SU-DHL-6 (cell line): Measurements from ENCODE around the gene FAIM2.

ENCODE experiments used
- H2AFZ ChIP-seq: fragments of 200-600 bp; sonication (generic); 2 replicates; pipeline ENCODE4 v1.6.1; 2014; ENCODE audit warnings: low read depth, mild to moderate bottlenecking, moderate library complexity, mixed read lengths, antibody characterized with exemption, low read length; ENCODE audit not compliant: severe bottlenecking
- H3F3A ChIP-seq: fragments of 200-600 bp; shearing (Covaris generic); 2 replicates; pipeline ENCODE4 v1.6.0; 2016; ENCODE audit warnings: antibody characterized with exemption, mild to moderate bottlenecking; ENCODE audit not compliant: insufficient read depth
- H3K27ac ChIP-seq: fragments of 200-600 bp; sonication (generic); 2 replicates; pipeline ENCODE4 v1.5.1; 2016; ENCODE audit warnings: low read depth, mild to moderate bottlenecking, low read length, moderate library complexity, mixed read lengths
- H3K27me3 ChIP-seq: fragments of 200-600 bp; sonication (generic), shearing (Covaris generic); 2 replicates; pipeline ENCODE4 v1.6.0; 2014; ENCODE audit warnings: mild to moderate bottlenecking, low read length
- H3K36me3 ChIP-seq: fragments of 200-600 bp; sonication (generic); 2 replicates; pipeline ENCODE4 v1.6.1; 2014; ENCODE audit warnings: mild to moderate bottlenecking, low read length, mixed read lengths
- H3K4me2 ChIP-seq: fragments of 300-600, 200-600 bp; shearing (Covaris generic), sonication (generic); 2 replicates; pipeline ENCODE4 v1.6.0; 2014; ENCODE audit warnings: low read length, low read depth, mild to moderate bottlenecking; ENCODE audit not compliant: poor library complexity, severe bottlenecking
- H3K4me3 ChIP-seq: fragments of 200-600 bp; sonication (generic); 2 replicates; pipeline ENCODE4 v1.5.1; 2014; ENCODE audit warnings: antibody characterized with exemption, low read length, mild to moderate bottlenecking, mixed read lengths; ENCODE audit not compliant: insufficient read depth, poor library complexity, severe bottlenecking
- H3K79me2 ChIP-seq: fragments of 200-600 bp; sonication (generic); 2 replicates; pipeline ENCODE4 v1.6.1; 2014; ENCODE audit warnings: mild to moderate bottlenecking, low read length, moderate library complexity; ENCODE audit not compliant: insufficient read depth
- H3K9ac ChIP-seq: fragments of 200-600 bp; sonication (generic); 2 replicates; pipeline ENCODE4 v1.7.0; 2014; ENCODE audit warnings: mild to moderate bottlenecking, low read length
- H3K9me2 ChIP-seq: fragments of 200-600 bp; sonication (generic); replicated peaks from 2 replicates; pipeline ENCODE4 v1.6.1; 2014; ENCODE audit warnings: low read length; ENCODE audit not compliant: insufficient read depth
- H3K9me3 ChIP-seq: fragments of 200-600 bp; sonication (generic); 2 replicates; pipeline ENCODE4 v1.6.1; 2014; ENCODE audit warnings: low read length, mixed read lengths; ENCODE audit not compliant: insufficient read depth
- H4K20me1 ChIP-seq: fragments of 200-600 bp; sonication (generic); 2 replicates; pipeline ENCODE4 v1.6.1; 2014; ENCODE audit warnings: low read depth, mild to moderate bottlenecking, antibody characterized with exemption, low read length, moderate library complexity, mixed read lengths
- EZH2phosphoT487 ChIP-seq: fragments of 200-600 bp; sonication (generic), shearing (Covaris generic); conservative IDR thresholded peaks from 2 replicates; pipeline ENCODE4 v1.6.1; 2018; ENCODE audit warnings: mild to moderate bottlenecking, antibody characterized with exemption, low read length, moderate library complexity, mixed read lengths
- TF ChIP-seq, protein P1 (sequence below): fragments of 200-600 bp; sonication (generic); IDR thresholded peaks from one replicate; pipeline ENCODE4 v1.5.1; 2017; ENCODE audit warnings: antibody characterized with exemption, mild to moderate bottlenecking, low read length, moderate library complexity; ENCODE audit not compliant: insufficient read depth, poor library complexity, severe bottlenecking

Gene FAIM2

DNA sequence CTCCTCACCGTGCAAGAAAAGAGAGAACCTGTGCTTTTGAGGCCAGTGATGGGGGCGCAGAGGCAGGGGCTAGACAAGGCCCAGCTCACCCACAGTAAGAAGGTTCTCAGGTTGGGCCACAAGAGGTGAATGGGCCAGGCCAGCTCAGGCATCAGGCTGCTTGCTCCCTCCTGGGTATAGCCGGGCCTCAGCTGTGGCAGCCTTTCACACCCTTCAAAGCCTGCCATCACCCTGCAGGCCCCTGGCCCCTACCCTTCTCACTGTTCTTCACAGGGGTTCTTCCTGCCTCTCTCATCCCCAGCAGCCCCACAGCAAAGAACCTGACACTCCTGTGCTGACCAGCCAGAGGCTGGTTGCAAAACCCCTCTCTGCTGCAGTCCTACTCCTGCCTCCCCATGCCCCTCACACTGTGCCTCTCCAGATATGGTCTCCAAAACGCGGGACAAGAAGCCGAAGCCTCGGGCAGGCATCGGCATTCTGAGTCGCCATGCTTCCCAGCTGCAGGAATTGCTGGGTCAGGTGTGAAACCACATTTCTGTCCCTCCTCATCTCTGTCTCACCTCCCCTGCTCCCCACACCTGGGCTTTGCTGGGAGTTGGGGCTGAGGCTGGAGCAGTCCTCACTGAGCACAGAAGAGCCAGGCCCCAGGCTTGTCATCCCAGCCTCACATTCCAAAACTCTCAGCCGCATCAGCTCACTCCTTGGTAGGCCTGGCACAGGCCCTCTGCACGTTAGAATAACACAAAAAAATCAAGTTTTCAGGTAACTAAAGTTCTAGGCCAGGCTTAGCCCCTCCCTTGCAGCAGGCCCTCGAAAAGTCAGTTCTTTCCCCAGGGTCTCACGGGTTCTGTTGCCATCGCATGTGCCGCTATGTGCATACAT is 6.9 kb upstream of the FAIM2 start:
- TF ChIP-seq, protein P1, sequence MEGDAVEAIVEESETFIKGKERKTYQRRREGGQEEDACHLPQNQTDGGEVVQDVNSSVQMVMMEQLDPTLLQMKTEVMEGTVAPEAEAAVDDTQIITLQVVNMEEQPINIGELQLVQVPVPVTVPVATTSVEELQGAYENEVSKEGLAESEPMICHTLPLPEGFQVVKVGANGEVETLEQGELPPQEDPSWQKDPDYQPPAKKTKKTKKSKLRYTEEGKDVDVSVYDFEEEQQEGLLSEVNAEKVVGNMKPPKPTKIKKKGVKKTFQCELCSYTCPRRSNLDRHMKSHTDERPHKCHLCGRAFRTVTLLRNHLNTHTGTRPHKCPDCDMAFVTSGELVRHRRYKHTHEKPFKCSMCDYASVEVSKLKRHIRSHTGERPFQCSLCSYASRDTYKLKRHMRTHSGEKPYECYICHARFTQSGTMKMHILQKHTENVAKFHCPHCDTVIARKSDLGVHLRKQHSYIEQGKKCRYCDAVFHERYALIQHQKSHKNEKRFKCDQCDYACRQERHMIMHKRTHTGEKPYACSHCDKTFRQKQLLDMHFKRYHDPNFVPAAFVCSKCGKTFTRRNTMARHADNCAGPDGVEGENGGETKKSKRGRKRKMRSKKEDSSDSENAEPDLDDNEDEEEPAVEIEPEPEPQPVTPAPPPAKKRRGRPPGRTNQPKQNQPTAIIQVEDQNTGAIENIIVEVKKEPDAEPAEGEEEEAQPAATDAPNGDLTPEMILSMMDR = no peak
- no peak for TF ChIP-seq EZH2phosphoT487
- no peak overlapping the region for H3K4me2 ChIP-seq

DNA sequence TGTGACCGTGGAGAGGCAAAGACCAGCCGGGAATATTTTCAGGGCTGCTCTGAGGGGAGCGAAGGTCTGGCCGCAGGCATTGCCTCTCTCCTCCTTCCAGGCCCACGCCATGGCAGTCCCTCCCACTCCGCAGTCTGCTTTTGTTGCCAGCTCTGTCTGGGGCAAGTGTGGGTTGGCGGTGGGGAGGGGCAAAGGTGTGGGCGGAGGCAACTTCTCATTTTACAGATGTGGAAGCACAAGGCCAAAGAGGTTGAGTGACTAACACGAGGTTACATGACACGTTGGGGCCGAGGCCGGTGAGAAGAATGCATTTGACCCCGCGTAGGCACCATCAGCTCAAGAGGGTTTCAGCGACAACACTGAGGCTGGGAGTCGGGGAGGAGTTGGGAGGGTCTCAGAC is 6.1 kb upstream of the FAIM2 start:
- Histone ChIP-seq H3K9ac (no peak overlapping the region), H2AFZ (no peak overlapping the region), H3K4me3 (no peak overlapping the region), H3K9me3 (no peaks in the 10 kb centered on the region), H3K27me3 (no peaks in the 10 kb centered on the region), H3K79me2 (no peaks in the 10 kb centered on the region), H3K9me2 (no peaks in the 10 kb centered on the region), H3F3A (no peaks in the 10 kb centered on the region), H4K20me1 (no peaks in the 10 kb centered on the region), H3K4me2 (no peak overlapping the region), H3K27ac (no peak overlapping the region), H3K36me3 (no peaks in the 10 kb centered on the region)
- TF ChIP-seq EZH2phosphoT487 = no peak
- TF ChIP-seq, protein P1 = no peak

More for the DNA sequence above, 6.9 kb upstream of the FAIM2 start:
- no peaks in the 10 kb centered on the region for H3K9me2 ChIP-seq
- H3K36me3 ChIP-seq = no peaks in the 10 kb centered on the region
- H3K27me3 ChIP-seq = no peaks in the 10 kb centered on the region
- H3K79me2 ChIP-seq = no peaks in the 10 kb centered on the region
- H2AFZ ChIP-seq = no peak overlapping the region
- no peak overlapping the region for H3K9ac ChIP-seq
- H3K27ac ChIP-seq = no peak overlapping the region
- H3K9me3 ChIP-seq = no peaks in the 10 kb centered on the region
- H3K4me3 ChIP-seq = no peak overlapping the region
- no peaks in the 10 kb centered on the region for H4K20me1 ChIP-seq
- H3F3A ChIP-seq = no peaks in the 10 kb centered on the region

DNA sequence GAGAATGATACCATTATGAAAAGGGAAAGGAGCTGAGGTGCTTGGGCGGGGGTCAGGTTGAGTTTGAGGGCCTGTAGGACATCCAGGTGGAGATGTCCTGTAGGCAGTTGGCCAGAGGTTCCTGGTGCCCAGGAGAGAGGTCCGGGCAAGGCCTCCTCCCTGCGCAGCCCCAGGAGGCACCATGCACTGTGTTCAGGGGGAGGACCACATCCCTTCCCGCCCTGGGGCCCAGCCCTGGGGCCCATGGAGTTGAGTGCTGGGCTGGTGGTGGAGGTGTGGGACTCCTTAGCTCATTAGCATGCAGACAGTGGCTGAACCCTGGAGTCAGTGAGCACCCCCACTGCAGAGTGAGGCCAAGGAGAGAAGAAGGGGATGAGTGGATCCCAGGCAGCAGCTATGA is 5.7 kb upstream of the FAIM2 start:
- Histone ChIP-seq H3K27ac (no peak overlapping the region), H3K36me3 (no peaks in the 10 kb centered on the region), H3K4me3 (no peak overlapping the region), H3K4me2 (no peak overlapping the region), H3K9me2 (no peaks in the 10 kb centered on the region), H3K27me3 (no peaks in the 10 kb centered on the region), H3K9me3 (no peaks in the 10 kb centered on the region), H4K20me1 (no peaks in the 10 kb centered on the region), H3F3A (no peaks in the 10 kb centered on the region), H2AFZ (no peak overlapping the region), H3K9ac (no peak overlapping the region), H3K79me2 (no peaks in the 10 kb centered on the region)
- no peak for TF ChIP-seq EZH2phosphoT487
- TF ChIP-seq, protein P1 = no peak
